RWPE1 (cell line): ENCODE results near the gene CGB8.

Experiments used
- CTCF ChIA-PET: fragments of 350-600 bp; sonication (Branson Sonifier 250); formaldehyde crosslinking; extraction: SDS; loops from one replicate; lab custom pipeline; 2021; lab: Yijun Ruan, JAX
- POLR2A ChIA-PET: fragments of 400-600 bp; formaldehyde crosslinking; extraction: SDS; loops from one replicate; lab custom pipeline; 2020; ENCODE audit warnings: antibody characterized with exemption; ENCODE audit not compliant: low non-redundant PET; lab: Yijun Ruan, JAX
- DNase-seq: peaks from one replicate; pipeline ENCODE4 v3.0.0; 2012; ENCODE audit warnings: low spot score
- H3K27ac ChIP-seq: fragments of 450-650 bp; 2 replicates; pipeline ENCODE4 v1.5.1; 2017
- TF ChIP-seq, protein P1 (sequence below): fragments of 450-650 bp; conservative IDR thresholded peaks from 2 replicates; pipeline ENCODE4 v1.5.1; 2017; ENCODE audit warnings: low read depth, mild to moderate bottlenecking

The CGB8 gene

DNA sequence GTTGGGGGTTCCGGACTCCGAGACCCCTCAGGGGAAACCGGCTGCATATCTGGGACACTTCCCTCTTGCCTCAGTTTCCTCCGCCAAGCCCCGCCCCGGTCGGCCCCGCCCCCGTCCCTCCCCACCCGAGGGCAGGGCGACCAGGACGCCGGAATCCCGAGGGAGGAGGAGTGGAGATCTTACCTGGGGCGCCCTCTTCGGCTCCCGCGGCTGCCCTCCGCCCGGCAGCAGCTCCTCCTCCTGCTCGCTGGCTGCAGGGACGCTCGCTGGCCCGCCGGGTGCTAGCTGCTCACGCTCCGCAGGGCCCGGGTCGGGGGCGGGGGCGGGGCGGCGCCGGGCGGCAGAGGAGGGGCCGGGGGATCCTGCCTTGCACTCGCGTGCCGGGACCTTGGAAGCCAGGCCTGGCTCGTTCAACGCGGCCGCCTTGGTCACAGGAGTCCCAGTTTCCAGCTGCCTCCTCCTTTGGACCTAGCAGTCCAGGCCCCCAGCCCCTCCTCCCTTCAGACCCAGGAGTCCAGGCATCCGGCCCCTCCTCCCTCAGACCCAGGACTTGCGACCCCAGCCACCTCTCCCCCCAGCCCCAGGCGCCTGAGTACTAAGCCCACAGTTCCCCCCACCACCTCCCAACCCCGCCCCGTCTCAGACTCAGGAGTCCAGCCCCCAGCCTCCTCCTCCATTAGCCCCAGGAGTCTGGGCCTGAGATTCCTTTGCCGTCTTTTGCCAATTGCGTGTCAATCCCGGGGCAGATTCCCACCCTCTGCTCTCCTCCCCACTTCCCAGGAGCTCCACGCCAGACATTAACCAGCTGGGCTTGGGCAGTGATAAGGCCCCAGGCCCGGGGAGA lies 16.1 kb upstream of the CGB8 start, which contains the start of gene NTF4:
TSS of gene NTF4 (minus strand) at position 51 of the 844 bp plus-strand sequence. CDS start 2,821 bp downstream, outside the sequence.
- POLR2A ChIA-PET, result interaction anchor here (0.7 to 1.4 kb wide), 2 partner anchors 9 to 72 kb away, joined by 3 read pairs; partner anchors contain the start of genes GYS1 and RUVBL2
- CTCF ChIA-PET, result interaction anchor here (0.8 to 1.1 kb wide), 2 partner anchors 9 to 41 kb away, joined by 3 read pairs; no protein-coding TSS in a partner anchor
- peak; percentile 75 for DNase-seq

GRCh38 chr19:49064029-49064629 lies 15.2 kb upstream of the CGB8 start:
- CTCF ChIA-PET, result interaction anchor here (0.5 to 0.6 kb wide), 2 partner anchors 64 to 100 kb away, joined by 3 to 4 read pairs; no protein-coding TSS in a partner anchor
- POLR2A ChIA-PET, result interaction anchor here (1.4 kb wide), 1 partner anchor 71 kb away, joined by 3 read pairs; the partner anchor contains the start of genes GYS1 and RUVBL2
- peak overlapping the region; percentile 96 for H3K27ac ChIP-seq
- TF ChIP-seq, protein P1, sequence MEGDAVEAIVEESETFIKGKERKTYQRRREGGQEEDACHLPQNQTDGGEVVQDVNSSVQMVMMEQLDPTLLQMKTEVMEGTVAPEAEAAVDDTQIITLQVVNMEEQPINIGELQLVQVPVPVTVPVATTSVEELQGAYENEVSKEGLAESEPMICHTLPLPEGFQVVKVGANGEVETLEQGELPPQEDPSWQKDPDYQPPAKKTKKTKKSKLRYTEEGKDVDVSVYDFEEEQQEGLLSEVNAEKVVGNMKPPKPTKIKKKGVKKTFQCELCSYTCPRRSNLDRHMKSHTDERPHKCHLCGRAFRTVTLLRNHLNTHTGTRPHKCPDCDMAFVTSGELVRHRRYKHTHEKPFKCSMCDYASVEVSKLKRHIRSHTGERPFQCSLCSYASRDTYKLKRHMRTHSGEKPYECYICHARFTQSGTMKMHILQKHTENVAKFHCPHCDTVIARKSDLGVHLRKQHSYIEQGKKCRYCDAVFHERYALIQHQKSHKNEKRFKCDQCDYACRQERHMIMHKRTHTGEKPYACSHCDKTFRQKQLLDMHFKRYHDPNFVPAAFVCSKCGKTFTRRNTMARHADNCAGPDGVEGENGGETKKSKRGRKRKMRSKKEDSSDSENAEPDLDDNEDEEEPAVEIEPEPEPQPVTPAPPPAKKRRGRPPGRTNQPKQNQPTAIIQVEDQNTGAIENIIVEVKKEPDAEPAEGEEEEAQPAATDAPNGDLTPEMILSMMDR, result no peak
- DNase-seq, result peak; percentile 80

More for the DNA sequence above, 16.1 kb upstream of the CGB8 start, which contains the start of gene NTF4:
- TF ChIP-seq, protein P1, result 0 out of 2 replicates have a peak, but pooled peaks have one; percentile 12
- H3K27ac ChIP-seq, result peak within 1 kb of the TSS; percentile 96

DNA sequence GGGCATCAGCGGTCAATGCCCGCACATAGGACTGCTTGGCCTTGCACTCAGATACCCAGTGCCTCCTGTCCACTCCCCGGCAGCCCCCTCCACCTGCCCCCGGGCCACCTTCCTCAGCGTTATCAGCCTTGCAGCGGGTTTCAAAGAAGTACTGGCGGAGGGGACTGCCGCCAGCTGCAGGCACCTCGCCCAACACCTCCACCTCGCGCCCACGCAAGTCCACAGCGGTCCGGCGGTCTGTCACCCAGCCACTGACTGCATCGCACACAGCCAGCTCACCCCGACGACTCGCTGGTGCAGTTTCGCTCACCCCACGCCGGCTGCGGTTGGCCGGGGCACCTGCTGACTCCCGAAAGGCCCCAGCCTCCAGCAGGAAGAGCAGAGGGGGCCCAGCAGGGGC lies 12.5 kb upstream of the CGB8 start:
- ChIA-PET POLR2A (no interaction called here), CTCF (no interaction called here)
- DNase-seq, result no peak
- TF ChIP-seq, protein P1, result no peak
- peak overlapping the region; percentile 96 for H3K27ac ChIP-seq

GRCh38 chr19:49061000-49061399 lies 12.1 kb upstream of the CGB8 start:
- ChIA-PET CTCF (no interaction called here), POLR2A (no interaction called here)
- DNase-seq, result no peak
- TF ChIP-seq, protein P1, result no peak
- no peak overlapping the region for H3K27ac ChIP-seq

GRCh38 chr19:49059053-49059452 lies 10.1 kb upstream of the CGB8 start:
- TF ChIP-seq, protein P1, result no peak
- POLR2A ChIA-PET, result no interaction called here
- CTCF ChIA-PET, result interaction anchor here (0.8 kb wide), 1 partner anchor 14 kb away, joined by 3 read pairs; the partner anchor contains the start of gene KCNA7
- H3K27ac ChIP-seq, result peak overlapping the region; percentile 28; the same call in 1 of the 2 replicates
- DNase-seq, result no peak

- POLR2A ChIA-PET, result interaction anchor here (0.7 kb wide), 1 partner anchor 12 kb away, joined by 4 read pairs; no protein-coding TSS in a partner anchor
- CTCF ChIA-PET, result interaction anchor here (0.6 to 0.8 kb wide), 2 partner anchors 14 to 51 kb away, joined by 3 to 4 read pairs; partner anchors contain the start of gene KCNA7
- TF ChIP-seq, protein P1, result no peak
- no peak overlapping the region for H3K27ac ChIP-seq
- DNase-seq, result no peak
Measured at GRCh38 chr19:49058562-49058961, 9.7 kb upstream of the CGB8 start.
